Vagina (tissue), 2 donors: ENCODE results near the gene LEKR1. TPM values are rescaled to one million over a fixed set of nuclear protein-coding genes. Genes with fewer than 3 reads are reported as not detected.

ENCODE experiments used
- DNase-seq, 2 donors: peaks; one replicate each; pipeline ENCODE4 v3.0.0-alpha.2; 2017; ENCODE audit errors: extremely low spot score in 2 of 2
- H3K27ac ChIP-seq: fragments of 200-600 bp; sonication (generic); one replicate; pipeline ENCODE4 v1.5.1; 2019
- H3K27me3 ChIP-seq: fragments of 200-600 bp; sonication (generic); one replicate; pipeline ENCODE4 v1.5.1; 2019
- H3K36me3 ChIP-seq, 2 donors: fragments of 200-600 bp; sonication (generic); one replicate each; pipeline ENCODE4 v1.5.1; 2017 to 2019
- H3K4me1 ChIP-seq: fragments of 200-600 bp; sonication (generic); one replicate; pipeline ENCODE4 v1.5.1; 2019
- H3K4me3 ChIP-seq, 2 donors: fragments of 200-600 bp; sonication (generic); 1 replicate in 1 of 2; 2 replicates in 1 of 2; pipeline ENCODE4 v1.5.1; 2016 to 2019
- H3K9me3 ChIP-seq: fragments of 200-600 bp; sonication (generic); one replicate; pipeline ENCODE4 v1.5.1; 2019
- POLR2A ChIP-seq, 2 donors: fragments of 450-650 bp; IDR thresholded peaks; one replicate each; pipeline ENCODE4 v1.6.1; 2017; ENCODE audit warnings: antibody characterized with exemption in 2 of 2, mild to moderate bottlenecking in 2 of 2, moderate library complexity in 2 of 2
- POLR2AphosphoS5 ChIP-seq, 2 donors: sonication (generic); formaldehyde crosslinking; IDR thresholded peaks; one replicate each; pipeline ENCODE4 v1.9.0; 2017; ENCODE audit warnings: antibody characterized with exemption in 2 of 2, mild to moderate bottlenecking in 2 of 2, low read depth in 1 of 2; ENCODE audit not compliant: insufficient read depth in 1 of 2
- intact Hi-C: fragments of 100-400 bp; cut with DNase I; formaldehyde crosslinking; loops from one replicate; pipeline ENCODE4 v1.15.1; 2023
- small RNA-seq: library from RNA; depleted of rRNA; stranded (forward); fragments of <200 nt; gene quantifications from one replicate; pipeline ENCODE3, GENCODE V24; 2016
- total RNA-seq: library from RNA; depleted of rRNA; stranded (reverse); fragments of >200 nt; gene quantifications from one replicate; pipeline ENCODE4 v1.2.3, GENCODE V29; 2016
- TF ChIP-seq, protein P1 (sequence below), 3 experiments: fragments of 450-650 bp in 2 of 3; fragments of 200-600 bp in 1 of 3; sonication (generic) in 1 of 3; IDR thresholded peaks; one replicate each; pipeline ENCODE4 v1.5.1; 2017 to 2019; ENCODE audit warnings: antibody characterized with exemption in 3 of 3, mild to moderate bottlenecking in 2 of 3, moderate library complexity in 2 of 3

Gene LEKR1
- total RNA-seq, 1 donor from 2014 or later = not detected

DNA sequence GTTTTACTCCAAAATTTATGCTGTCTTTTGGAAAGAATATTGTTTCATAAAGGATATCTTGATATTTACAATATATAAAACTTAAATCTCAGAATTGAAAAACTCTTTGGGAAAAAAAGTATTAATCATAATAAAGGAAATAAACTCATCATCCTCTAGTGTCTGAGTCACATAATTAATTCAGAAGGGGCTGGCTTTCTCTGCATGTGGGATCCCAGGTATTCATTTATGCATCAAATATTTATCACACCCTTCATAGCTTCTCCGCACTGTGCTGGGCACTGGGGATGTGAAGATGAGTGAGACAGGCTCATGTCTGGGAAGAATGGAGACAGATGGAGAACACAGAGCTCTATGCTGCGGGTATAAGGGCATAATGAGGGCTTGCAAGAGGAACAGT lies 268.1 kb downstream of the LEKR1 start:
- TF ChIP-seq, protein P1, sequence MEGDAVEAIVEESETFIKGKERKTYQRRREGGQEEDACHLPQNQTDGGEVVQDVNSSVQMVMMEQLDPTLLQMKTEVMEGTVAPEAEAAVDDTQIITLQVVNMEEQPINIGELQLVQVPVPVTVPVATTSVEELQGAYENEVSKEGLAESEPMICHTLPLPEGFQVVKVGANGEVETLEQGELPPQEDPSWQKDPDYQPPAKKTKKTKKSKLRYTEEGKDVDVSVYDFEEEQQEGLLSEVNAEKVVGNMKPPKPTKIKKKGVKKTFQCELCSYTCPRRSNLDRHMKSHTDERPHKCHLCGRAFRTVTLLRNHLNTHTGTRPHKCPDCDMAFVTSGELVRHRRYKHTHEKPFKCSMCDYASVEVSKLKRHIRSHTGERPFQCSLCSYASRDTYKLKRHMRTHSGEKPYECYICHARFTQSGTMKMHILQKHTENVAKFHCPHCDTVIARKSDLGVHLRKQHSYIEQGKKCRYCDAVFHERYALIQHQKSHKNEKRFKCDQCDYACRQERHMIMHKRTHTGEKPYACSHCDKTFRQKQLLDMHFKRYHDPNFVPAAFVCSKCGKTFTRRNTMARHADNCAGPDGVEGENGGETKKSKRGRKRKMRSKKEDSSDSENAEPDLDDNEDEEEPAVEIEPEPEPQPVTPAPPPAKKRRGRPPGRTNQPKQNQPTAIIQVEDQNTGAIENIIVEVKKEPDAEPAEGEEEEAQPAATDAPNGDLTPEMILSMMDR (IDR thresholded peaks at IDR 0.05) = no peak
- TF ChIP-seq POLR2AphosphoS5 (IDR thresholded peaks at IDR 0.05; ENCODE audit: insufficient read depth in 1 of 2, low read depth in 1 of 2) = no peak
- TF ChIP-seq POLR2A (IDR thresholded peaks at IDR 0.05) = no peak
- H3K27me3 ChIP-seq = no peaks in the 10 kb centered on the region
- no peaks in the 10 kb centered on the region for H3K36me3 ChIP-seq
- no peak overlapping the region for H3K27ac ChIP-seq
- no peak overlapping the region for H3K4me3 ChIP-seq
- DNase-seq = no peak
- H3K4me1 ChIP-seq = peaks cover 14% of the 10 kb centered on the region
- H3K9me3 ChIP-seq = no peaks in the 10 kb centered on the region
- intact Hi-C loops = no loop called here

DNA sequence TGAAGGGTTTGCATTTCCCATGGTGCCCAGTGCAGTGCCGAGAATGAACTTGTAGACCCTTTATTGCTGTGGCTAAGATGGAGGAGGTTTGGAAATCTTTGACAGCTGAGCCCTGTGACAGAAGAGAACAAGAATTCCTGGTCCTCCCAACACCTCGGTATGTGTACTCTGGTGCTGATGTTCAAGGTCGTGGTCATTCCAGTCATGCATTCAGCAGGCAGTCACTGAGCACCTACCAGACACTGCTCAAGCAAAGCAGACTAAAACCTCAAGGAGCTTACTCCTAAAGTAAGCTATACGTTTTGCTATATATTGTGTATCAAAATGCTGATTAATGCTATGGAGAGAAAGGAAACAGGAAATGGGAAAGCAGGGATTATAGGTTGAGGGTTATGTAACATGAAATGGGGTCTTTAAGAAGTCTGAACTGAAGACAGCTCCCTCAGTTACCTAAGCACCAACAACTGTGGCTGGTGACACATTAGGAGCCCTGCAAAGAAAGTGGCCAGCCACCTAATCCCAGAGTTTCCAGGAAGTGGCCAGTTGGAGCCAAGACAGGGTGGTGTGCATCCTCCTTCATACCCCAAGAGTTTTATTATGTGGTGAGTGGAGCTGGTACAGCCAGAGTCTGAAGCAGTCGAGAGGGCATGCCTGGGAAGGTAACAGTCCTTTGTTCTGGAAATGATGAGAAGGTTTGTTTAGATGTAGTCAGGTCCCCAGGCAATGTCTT lies 268.8 kb downstream of the LEKR1 start:
- Histone ChIP-seq H3K9me3 (no peaks in the 10 kb centered on the region), H3K4me3 (no peak overlapping the region), H3K36me3 (no peaks in the 10 kb centered on the region), H3K4me1 (peaks cover 8% of the 10 kb centered on the region), H3K27me3 (no peaks in the 10 kb centered on the region), H3K27ac (no peak overlapping the region)
- intact Hi-C loops = no loop called here
- no peak for TF ChIP-seq POLR2AphosphoS5 (IDR thresholded peaks at IDR 0.05; ENCODE audit: insufficient read depth in 1 of 2, low read depth in 1 of 2)
- TF ChIP-seq POLR2A (IDR thresholded peaks at IDR 0.05) = no peak
- no peak for DNase-seq

Small RNA genes lying within 50 kb of the gene (small RNA-seq; reads per million reads assigned to genes)
- not detected for gene KLF3P2

Other genes with a start within 250 kb of the LEKR1 start
- 44.0 TPM for gene TIPARP, start 151.8 kb upstream of the LEKR1 start, total RNA-seq